ENCODE results near the gene MB21D2. TPM values are rescaled to one million over a fixed set of nuclear protein-coding genes. Genes with fewer than 3 reads are reported as not detected.

MB21D2 gene
- total and polyA plus RNA-seq, 2 of the 8 experiments (the other 6 are each of a cell fraction or from before 2014, with no cell fraction given), result 10.0 to 21.0 TPM

GRCh38 chr3:192953926-192954325 is 36.3 kb upstream of the MB21D2 start:
- H3K36me3 ChIP-seq (ENCODE audit: control insufficient read depth in 2 of 4, insufficient read depth in 4 of 4, low read length in 3 of 4), result no peaks in the 10 kb centered on the region
- POLR2A ChIA-PET (ENCODE audit: partially characterized antibody), result no interaction called here
- no peak overlapping the region for H3K14ac ChIP-seq (ENCODE audit: insufficient read length)
- FAIRE-seq, result no peak
- H3K18ac ChIP-seq (ENCODE audit: extremely low read depth, low read length), result no peak overlapping the region
- H3K4me3 ChIP-seq (ENCODE audit: extremely low read depth in 1 of 4, insufficient read depth in 2 of 4, low read depth in 3 of 4, low read length in 4 of 4), result no peak overlapping the region
- no peak overlapping the region for H2AFZ ChIP-seq (ENCODE audit: low read length)
- whole genome bisulfite sequencing, 2 experiments (ENCODE audit: extremely low coverage in 1 of 2, insufficient coverage in 1 of 2, insufficient read length in 1 of 2, insufficient replicate concordance in 2 of 2, low coverage in 1 of 2, low lambda C conversion rate in 2 of 2, missing lambda C conversion rate in 1 of 2), result 92% methylated on average over 5 of the region's 5 CpGs; no CpG with 5 or more reads in 1 of the 2 experiments
- no peak overlapping the region for H2BK120ac ChIP-seq (replicated peaks; ENCODE audit: low read depth, low read length)
- H3K23me2 ChIP-seq (ENCODE audit: low read depth, low read length), result no peaks in the 10 kb centered on the region
- H2BK15ac ChIP-seq (ENCODE audit: low read length), result no peak overlapping the region
- H2AK5ac ChIP-seq (ENCODE audit: low read depth, low read length), result no peak overlapping the region
- H3K9ac ChIP-seq (replicated peaks in 1 of 4; ENCODE audit: extremely low read depth in 1 of 4, low read depth in 3 of 4, low read length in 3 of 4), result no peak overlapping the region
- H3K27ac ChIP-seq (ENCODE audit: low read depth, low read length), result no peak overlapping the region
- H2BK5ac ChIP-seq (ENCODE audit: low read depth, low read length), result no peak overlapping the region
- no peak overlapping the region for H3K23ac ChIP-seq (ENCODE audit: insufficient read length)
- H2BK20ac ChIP-seq (ENCODE audit: low read length), result no peak overlapping the region
- TF ChIP-seq RBBP5 (IDR thresholded peaks at IDR 0.05; ENCODE audit: borderline replicate concordance, low read depth, low read length) (no peak), MAFK (IDR thresholded peaks at IDR 0.05; ENCODE audit: low read depth, low read length) (no peak), CREB1 (IDR thresholded peaks at IDR 0.05) (no peak), SIRT6 (IDR thresholded peaks at IDR 0.05; ENCODE audit: low read length) (no peak), PHF8 (conservative IDR thresholded peaks at IDR 0.05; ENCODE audit: low read depth, low read length) (no peak), ZNF274 (IDR thresholded peaks at IDR 0.05; ENCODE audit: borderline replicate concordance, extremely low read depth, low read length) (no peak), SP4 (IDR thresholded peaks at IDR 0.05; ENCODE audit: low read length) (no peak), SP1 (IDR thresholded peaks at IDR 0.05; ENCODE audit: low read depth, low read length) (no peak), POLR2A (IDR thresholded peaks at IDR 0.05; ENCODE audit: control extremely low read depth in 1 of 2, low read depth in 2 of 2, low read length in 2 of 2) (no peak), FOSL1 (IDR thresholded peaks at IDR 0.05; ENCODE audit: insufficient read depth, low read depth, low read length) (no peak), YY1 (IDR thresholded peaks at IDR 0.05; ENCODE audit: low read depth, low read length) (no peak)
- H3K27me3 ChIP-seq (replicated peaks in 1 of 4; ENCODE audit: control insufficient read depth in 3 of 4, extremely low read depth in 1 of 4, insufficient read depth in 3 of 4, low read length in 3 of 4), result no peaks in the 10 kb centered on the region
- no peaks in the 10 kb centered on the region for H3K9me3 ChIP-seq (ENCODE audit: insufficient read depth in 2 of 2, low read depth in 1 of 2, low read length in 1 of 2)
- H3K56ac ChIP-seq (replicated peaks; ENCODE audit: insufficient read length, low read depth, low read length), result no peak overlapping the region
- no peak overlapping the region for H3K4me2 ChIP-seq (ENCODE audit: insufficient read depth in 1 of 2, low read depth in 2 of 2, low read length in 2 of 2)
- H4K5ac ChIP-seq (ENCODE audit: insufficient read length, low read depth, low read length), result no peak overlapping the region
- CTCF ChIA-PET (ENCODE audit: partially characterized antibody), result no interaction called here
- DNase-seq (ENCODE audit: low read depth in 1 of 2, low spot score in 2 of 2), result no peak
- H3K4ac ChIP-seq (replicated peaks; ENCODE audit: insufficient read length, low read depth, low read length), result no peak overlapping the region
- H4K8ac ChIP-seq (ENCODE audit: extremely low read depth, insufficient read depth, low read length), result no peak overlapping the region
- no peaks in the 10 kb centered on the region for H4K20me1 ChIP-seq (replicated peaks in 1 of 2; ENCODE audit: control insufficient read depth in 1 of 2, insufficient read depth in 2 of 2, low read length in 2 of 2)
- no peaks in the 10 kb centered on the region for H3K79me2 ChIP-seq (ENCODE audit: control insufficient read depth in 1 of 2, insufficient read depth in 2 of 2, low read length in 2 of 2)
- no peaks in the 10 kb centered on the region for H3K79me1 ChIP-seq (ENCODE audit: low read depth, low read length)
- no peak overlapping the region for H4K91ac ChIP-seq (replicated peaks; ENCODE audit: insufficient read length, low read length)
- no peak overlapping the region for H2BK12ac ChIP-seq (ENCODE audit: low read depth, low read length)
- no peaks in the 10 kb centered on the region for H3K4me1 ChIP-seq (replicated peaks in 1 of 4; ENCODE audit: control insufficient read depth in 3 of 4, insufficient read depth in 4 of 4, low read length in 3 of 4)

Data from H1 (cell line).